HEK293T (cell line): Measurements from ENCODE around the gene GALNT16.

Experiments
- FOXM1 ChIP-seq: fragments of 450-650 bp; IDR thresholded peaks from 2 replicates; pipeline ENCODE4 v1.6.1; 2017; ENCODE audit warnings: mild to moderate bottlenecking, borderline replicate concordance
- L3MBTL2 ChIP-seq: fragments of 450-650 bp; conservative IDR thresholded peaks from 2 replicates; pipeline ENCODE4 v1.6.1; 2016; ENCODE audit warnings: mild to moderate bottlenecking
- SP1 ChIP-seq: fragments of 450-650 bp; IDR thresholded peaks from 2 replicates; pipeline ENCODE4 v1.6.1; 2017

DNA sequence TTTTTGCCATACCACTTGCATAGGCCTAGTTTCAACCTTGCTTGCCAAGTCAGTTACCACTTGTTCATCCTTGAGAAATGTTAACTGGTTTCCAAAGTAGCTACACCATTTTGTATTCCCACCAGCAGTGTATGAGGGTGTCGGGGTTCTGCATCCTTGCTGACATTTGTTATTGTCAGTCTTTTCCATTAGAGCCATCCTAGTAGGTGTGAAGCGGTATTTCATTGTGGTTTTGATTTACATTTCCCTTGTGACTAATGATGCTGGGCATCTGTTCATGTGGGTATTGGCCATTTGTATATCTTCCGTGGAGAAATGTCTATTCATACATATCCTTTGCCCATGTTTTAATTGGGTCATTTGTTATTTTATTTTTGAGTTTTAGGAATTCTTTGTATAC is 27.6 kb upstream of the GALNT16 start:
- TF ChIP-seq FOXM1 = no peak
- TF ChIP-seq L3MBTL2 = no peak
- no peak for TF ChIP-seq SP1
